ENCODE results near the gene COQ9. TPM values are rescaled to one million over a fixed set of nuclear protein-coding genes. Genes with fewer than 3 reads are reported as not detected.
A peak's percentile ranks its signal among the peaks of the same experiment; 100 is the strongest.
"Not testable (repeated sequence)": the region's sequence is repeated elsewhere in the genome, so short reads cannot be mapped to it uniquely, and the experiment has no call there.

The COQ9 gene, protein sequence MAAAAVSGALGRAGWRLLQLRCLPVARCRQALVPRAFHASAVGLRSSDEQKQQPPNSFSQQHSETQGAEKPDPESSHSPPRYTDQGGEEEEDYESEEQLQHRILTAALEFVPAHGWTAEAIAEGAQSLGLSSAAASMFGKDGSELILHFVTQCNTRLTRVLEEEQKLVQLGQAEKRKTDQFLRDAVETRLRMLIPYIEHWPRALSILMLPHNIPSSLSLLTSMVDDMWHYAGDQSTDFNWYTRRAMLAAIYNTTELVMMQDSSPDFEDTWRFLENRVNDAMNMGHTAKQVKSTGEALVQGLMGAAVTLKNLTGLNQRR
- 33.3 TPM for polyA plus RNA-seq (2013, experiment 1 of 2; ENCODE audit: insufficient read length)
- polyA plus RNA-seq (2013, experiment 2 of 2; ENCODE audit: insufficient read length), result 33.2 TPM

DNA sequence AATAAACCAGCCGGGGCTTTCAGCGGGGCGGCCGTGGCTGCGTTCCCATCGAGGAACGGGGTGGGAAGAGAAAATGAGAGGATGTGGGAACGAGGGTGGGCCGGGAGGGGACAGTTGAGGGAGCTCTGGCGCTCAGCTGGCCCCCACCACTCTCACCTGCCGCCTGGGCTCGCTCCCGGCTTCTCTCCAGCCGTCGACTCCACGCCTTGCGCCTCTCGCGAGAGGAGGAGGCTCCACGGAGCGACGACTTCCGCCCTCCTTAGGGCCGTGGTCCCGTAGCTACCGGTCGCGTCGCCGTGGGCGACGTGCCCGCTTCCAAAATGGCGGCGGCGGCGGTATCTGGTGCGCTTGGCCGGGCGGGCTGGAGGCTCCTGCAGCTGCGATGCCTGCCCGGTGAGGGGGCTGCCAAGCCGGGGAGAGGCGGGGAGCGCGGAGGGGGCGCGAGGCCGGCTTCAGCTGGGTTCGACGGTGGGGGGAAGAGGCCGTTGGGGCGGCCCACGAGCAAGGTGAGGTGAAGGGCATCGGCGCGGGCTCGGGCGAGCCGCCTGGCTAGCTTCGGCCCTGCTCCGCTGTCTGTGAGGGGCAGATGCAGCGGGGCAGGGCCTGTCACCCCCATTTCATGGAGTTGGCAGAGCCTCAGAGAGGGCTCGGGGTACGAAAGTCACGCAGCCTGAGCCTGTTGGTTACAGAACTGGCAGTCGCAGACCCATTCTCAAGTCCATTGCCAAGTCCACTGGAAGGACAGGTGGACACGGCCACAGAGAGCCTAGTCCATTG, at the start of gene COQ9, which contains the start of gene CIAPIN1:
TSS of gene COQ9 (plus strand) at position 294 of the 777 bp plus-strand sequence. CDS start at position 321, 27 bp downstream.
TSS of gene CIAPIN1 (minus strand) at position 200 of the 777 bp plus-strand sequence. CDS start 6,457 bp downstream, outside the sequence.
- DNase-seq, result peak; percentile 94

DNA sequence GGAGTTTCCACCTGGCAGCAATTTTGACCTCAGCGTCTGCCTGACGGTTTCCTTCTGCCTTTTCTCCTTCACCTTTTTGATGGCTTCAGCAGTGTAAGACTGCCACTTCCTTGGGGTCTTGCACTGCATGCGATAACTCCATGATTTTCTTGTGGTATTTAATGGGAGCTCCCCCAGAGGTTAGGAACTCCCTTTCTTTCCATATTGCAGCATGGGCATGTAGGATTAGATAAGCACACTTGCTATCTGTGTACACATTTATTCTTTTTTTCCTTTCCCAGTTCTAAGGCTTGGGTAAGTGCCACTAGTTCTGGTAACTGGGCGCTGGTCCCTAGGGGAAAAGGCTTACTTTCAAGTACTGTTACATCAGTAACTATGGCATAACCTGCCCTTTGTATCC, 49.8 kb upstream of the COQ9 start:
- not testable (repeated sequence) for DNase-seq

DNA sequence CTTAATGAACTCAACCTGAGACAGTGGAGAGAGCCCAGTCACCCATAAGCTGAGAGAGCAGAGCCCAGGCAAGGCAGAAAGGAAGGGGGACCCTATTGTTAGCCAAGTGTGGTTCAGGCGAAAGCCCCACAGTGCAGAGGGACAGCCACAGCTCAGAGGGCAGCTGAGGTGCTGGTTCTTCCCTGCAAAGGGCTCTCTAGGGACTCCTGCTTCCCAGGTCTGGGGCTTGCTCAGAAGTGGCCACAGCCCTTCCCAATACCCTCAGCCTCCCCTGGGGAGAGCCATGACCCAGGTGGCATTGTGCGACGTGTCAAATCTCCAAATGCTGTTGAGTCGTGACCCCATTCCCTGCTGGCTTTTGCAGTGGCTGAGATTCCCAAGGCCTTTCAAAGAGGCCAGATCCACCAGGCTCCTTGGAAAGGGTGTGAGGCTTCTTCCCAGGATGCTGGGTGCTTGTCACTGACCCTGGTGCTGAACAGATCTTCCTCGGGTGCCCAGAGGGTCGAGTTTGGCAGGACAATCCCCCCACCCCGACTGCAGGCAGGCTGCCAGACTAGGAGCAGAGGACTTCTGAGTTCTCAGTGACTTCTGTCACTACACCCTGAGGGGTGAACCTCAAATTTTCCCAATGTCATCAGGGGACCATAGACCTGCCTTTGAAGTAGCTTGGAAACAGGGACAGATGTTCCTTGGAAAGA, 45.2 kb upstream of the COQ9 start:
- DNase-seq, result no peak

DNA sequence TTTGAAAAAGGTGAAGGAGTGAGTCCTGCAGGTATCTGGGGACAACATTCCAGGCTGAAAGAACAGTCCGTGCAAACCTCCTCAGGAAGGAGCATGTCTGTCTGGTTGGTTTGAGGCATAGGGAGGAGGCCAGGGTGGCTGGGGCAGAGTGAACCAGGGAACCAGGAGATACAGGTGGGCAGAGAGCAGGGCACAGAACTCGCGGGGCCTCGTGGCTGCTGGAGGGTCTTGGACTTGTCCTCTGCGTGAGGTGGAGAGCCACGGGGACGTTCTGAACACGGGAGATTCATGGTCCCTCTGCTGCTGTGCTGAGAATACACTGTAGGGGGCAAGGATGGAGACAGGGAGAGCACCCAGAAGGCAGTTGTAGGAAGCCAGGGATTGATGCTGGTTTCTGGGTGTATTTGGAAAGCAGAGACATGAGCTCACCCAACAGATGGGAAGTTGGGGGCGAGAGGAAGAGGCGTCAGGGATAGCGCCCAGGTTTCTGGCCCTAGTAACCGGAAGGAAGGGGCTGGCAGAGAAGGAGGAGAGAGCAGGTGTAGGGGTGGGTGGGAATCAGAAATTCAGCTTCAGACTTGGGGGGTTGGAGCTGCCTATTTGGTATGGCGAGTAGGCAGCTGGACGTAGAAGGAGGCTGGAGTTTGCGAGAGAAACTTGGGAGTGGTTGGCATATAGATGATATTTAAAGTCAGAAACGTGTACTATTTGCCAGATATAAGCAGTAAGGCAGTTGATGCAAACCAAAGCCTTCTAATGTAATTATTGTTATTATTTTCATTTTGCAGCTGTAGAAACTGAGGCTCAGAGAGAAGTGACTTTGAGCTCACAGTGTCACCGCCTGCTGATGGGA, 43.1 kb upstream of the COQ9 start, which contains the start of gene CCL17:
TSS of gene CCL17 (plus strand) at position 803 of the 853 bp plus-strand sequence. CDS start 9,166 bp downstream, outside the sequence.
- no peak for DNase-seq

DNA sequence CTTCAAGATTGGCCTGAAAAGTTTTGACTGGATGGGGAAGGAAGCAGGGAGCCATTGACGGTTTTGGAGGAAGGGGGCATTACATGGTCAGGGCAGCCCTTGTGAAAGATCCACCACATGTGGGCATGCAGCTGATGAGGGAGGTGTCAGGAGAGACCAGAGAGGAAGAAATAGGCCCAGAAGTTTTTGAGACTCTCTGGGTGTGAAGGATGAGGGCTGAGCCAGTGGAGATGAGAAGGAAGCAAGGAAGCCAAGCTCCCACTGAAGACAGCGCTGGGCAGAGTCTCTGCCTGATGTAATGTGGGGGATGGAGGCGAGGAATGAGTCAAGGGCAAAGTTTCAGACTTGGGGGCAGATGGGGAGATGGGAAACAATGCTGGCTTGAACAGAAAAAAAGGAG, 42.2 kb upstream of the COQ9 start:
- DNase-seq, result no peak

DNA sequence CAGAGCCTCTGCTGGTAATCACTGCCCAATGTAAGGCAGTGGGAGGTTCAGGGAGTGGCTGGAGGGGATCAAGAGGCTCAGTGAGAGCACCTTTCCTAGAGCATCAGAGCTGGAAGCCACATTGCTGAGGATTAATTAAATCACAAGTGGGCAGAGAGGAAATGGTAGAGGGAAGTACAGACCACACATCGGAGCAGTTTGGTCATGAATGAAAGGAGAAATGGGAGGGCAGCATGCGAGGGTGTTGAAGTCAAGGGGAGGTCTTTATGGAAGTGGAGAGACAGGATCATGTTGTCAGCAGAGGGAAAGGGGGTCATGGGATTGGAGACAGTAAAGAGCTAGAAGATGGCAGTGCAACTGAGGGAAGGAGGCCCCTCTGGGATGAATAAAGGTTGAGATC, 40.4 kb upstream of the COQ9 start:
- no peak for DNase-seq

DNA sequence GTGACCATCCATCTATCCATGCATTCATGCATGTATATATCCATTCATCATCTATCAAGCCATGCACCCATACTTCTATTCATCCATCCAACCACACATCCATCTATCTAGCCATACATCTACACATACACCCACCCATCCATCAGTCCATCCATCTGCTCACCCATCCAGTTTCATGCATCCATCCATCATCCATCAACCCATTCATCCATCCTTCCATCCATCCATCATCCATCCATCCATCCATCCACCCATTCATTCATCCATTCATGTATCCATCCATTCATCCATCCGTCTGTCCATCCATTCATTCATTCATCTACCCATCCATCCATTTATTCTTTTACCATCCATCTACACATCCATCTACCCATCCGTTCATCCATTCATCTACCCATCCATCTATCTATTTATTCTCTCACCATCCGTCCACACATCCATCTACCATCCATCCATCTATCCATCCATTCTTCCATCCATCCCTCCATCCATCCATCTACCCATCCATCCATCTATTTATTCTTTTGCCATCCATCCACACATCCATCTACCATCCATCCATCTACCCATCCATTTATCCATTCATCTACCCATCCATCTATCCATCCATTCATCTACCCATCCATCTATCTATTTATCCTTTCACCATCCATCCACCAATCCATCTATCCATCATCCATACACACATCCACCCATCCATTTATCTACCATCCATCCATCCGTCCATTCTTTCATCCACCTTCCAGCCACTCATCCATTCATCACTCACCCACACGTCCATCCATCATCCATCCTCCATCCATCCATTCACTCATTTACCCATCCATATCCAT, 39.5 kb upstream of the COQ9 start:
- DNase-seq, result no peak

DNA sequence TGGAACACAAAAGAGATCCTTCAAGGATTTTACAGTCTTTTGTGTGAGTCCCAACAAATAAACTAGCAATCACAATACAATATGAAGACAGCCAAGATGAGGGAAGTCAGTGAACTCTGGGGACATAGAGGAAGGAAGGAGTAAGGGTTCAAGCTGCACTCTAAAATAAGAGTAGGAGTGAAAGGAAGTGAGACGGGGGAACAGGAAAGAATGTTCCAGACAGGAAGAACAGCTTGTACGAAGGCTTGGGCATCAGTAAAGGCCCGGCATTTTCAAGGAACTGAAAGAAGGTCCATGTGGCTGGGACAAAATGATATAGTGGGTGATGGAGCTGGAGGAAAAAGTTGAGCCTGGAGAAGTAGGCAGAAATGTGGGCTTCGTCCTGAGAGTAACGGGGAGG, 38.2 kb upstream of the COQ9 start:
- no peak for DNase-seq

DNA sequence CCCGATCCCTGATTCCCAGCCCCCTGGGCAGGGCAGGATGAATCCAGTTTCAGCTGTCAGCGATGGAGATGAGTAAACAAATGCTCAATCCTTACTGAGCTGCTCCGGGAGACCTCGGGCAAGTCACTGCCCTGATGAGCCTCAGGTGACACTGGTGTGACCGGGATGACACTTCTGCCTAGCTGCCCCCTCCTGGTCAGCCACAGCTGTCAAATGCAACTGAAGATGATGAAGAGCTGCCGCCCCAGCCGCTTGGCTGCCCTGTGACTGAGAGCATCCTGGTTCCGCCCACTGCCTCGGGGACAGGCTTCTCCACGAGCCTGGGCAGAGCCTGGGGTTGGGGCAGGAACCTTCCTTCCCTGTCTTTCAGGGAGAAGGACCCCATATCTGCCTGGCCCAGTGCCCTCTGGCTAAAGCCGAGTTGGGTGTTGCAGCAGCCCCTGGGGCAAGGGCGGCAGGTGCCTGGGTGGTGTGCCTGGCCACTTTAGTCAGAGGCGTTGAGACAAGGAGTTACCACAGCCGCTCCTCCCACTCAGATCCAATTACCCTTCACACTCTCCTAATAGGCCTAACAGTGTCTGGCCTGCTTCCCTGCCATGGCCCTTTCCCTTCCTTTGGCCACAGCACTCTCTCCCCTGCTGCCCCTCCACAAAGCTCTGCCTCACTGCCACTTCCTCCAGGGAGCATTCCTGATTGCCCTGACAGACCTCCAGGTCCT, 37.2 kb upstream of the COQ9 start:
- no peak for DNase-seq

DNA sequence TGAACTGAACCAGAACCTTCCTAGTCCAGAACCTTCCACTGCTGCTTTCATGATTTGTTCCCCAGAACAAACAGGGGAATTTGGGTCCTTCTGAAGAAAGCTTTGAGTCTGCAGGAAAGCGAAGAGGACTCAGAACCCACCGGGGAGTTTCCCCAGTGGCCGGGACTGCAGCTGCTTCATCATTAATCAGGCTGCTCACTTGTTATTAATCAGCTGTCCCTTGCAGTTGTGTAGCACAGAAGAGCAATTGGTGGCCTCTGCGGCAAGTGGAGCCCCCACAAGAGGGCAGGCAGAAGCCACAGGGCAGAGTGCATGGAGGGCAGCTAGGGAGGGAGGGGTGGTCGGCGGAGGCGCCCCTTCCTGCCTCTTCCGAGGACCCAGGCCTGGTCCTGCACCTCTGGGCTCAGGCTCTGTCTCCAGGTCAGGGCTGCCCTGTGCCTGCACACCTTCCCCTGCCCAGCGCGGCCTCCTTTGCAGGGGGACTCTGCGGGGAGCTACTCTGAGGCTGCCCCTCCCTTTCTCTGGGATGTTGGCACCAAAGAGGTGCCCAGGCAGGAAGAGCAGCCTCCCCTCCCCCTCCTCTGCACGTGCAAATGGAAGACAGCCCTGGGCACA, 35.8 kb upstream of the COQ9 start:
- no peak for DNase-seq

DNA sequence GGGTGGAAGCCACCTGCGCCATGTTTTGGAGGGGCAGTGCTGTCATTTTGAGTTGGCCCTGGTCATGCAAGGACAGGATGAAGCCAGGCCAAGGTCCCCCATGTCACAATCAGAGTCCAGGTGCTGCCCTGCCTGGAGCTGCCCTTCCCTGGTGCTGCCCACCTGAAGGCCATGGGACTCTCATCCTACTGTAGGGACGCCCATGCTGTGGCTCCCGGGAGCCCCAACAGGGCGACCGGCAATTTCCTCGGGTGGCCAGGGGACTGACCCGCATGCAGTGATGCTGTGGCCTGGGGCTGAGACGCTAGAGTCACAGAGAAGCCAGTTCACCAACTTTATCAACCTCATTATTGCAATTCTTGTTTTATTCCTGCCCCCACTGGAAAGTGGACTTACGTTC, 34.7 kb upstream of the COQ9 start:
- no peak for DNase-seq

DNA sequence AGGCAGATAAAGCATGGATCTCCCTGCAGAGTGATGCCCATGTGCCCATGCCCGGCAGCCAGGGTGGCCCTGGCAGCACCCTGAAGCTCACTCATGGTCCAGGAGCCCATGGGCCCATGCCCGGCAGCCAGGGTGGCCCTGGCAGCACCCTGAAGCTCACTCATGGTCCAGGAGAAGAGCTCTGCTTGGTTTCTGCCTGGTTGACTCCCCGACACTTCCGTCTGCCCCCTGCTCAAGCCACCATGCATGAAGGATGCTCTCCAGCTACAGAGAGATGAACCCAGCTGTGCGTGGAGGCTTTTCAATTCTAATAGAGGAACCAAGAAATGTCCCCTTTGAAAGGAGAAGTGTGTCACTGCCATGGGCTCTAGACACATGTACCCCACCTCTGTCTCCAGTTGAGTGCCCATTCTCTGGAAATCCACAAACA, 34.0 kb upstream of the COQ9 start:
- no peak for DNase-seq

DNA sequence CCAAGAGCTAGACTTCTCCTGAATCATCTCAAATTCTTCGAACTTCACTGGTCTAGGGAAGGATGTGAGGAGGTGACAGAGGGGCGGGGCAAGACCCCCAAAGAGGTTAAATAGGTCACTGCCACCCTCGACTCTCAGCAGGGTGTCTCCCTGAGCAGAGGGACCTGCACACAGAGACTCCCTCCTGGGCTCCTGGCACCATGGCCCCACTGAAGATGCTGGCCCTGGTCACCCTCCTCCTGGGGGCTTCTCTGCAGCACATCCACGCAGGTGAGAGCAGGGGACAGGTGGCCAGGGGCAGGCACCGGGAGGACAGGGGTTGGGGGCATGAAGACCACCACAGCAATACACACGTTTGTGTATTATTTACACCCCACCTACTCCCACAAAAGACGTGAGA, 33.5 kb upstream of the COQ9 start:
- no peak for DNase-seq

DNA sequence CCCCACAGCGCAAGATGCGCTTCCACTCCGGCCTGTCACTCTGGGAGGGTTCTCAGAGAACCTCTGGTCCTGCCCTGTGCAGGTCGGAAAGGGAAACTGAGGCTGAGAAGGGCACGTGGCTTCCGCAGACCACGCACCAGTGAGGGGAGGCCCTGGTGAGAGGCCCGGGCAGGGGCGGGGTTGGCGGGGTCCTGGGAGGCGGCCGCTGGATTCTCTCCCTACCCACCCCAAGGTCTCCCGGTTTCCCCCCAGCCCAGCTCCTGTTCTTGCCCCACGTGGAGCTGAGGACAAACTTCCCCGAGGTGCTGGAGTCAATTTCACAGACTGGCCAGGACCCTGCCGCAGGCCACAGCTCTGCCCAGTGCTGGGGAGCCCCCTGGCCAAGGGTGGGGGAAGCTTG, 31.2 kb upstream of the COQ9 start:
- DNase-seq, result no peak

DNA sequence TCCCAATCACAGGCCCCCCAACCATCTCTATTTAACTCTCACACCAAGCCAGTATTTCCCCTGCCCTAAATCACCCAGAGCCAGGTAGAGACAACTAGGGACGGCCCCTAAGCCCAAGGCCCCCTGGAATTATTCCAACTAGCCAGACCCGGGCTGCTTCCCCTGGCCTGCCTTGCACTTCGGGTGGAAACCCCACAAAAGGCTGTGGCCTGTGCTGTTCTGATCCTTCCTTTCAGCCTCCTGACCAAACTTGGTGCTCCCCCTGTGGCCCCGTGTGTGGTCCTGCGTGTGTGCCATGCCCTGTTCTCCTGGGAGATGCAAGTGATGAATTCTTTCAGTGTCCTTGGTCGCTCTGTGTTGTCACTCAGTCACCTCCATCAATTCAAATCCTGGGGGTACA, 27.8 kb upstream of the COQ9 start:
- DNase-seq, result no peak

DNA sequence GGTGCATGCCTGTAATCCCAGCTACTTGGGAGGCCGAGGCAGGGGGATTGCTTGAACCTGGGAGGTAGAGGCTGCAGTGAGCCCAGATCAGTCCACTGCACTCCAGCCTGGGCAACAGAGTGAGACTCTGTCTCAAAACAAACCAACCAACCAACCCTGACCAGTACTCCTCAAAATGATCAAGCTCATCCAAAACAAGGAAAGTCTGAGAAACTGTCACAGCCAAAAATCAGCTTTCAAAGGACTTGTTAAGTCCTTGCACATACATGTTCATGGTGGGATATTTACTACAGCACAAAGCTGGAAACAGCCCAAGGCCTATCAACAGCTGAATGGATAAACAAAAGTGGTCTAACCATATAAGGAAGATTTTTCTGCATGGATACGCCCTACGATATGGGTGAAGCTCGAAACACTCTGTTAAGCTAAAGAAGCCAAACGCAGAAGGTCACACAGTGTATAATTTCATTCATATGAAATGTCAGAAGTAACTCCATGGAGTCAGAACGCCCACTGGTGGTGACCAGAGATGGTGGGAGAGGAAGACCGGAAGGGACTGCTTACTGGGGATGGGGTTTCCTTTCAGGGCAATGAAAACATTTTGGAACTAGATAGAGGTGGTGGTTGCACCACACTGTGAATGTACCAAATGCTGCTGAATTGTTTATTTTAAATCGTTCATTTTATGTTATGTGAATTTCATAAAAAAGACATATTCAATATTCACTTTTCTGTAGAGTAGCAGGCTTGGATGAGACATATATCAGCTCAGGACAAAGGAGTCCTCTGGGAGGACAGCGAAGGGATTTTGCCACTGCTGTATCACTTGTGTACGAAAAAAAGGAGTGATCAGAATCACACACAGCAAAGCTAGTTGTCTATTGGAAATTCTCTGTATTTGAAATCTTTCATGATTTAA, 25.0 kb upstream of the COQ9 start:
- DNase-seq, result peak; percentile 80

DNA sequence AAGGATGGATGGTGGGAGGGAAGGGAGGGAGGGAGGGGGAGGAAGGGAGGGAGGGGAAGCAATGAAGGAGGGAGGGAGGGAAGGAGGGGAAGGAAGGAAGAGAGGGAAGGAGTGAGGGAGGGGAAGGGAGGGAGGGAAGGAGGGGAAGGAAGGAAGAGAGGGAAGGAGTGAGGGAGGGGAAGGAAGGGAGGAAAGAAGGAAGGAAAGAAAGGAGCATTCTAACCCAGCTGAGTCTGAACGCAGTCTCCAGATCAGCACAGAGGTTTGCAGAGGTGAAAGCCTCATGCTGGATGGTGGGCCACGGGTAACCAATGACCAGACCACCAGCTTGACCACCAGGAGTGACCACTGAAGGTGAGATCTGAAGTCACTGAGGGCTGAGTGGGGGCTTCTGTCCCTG, 24.1 kb upstream of the COQ9 start:
- DNase-seq, result no peak

DNA sequence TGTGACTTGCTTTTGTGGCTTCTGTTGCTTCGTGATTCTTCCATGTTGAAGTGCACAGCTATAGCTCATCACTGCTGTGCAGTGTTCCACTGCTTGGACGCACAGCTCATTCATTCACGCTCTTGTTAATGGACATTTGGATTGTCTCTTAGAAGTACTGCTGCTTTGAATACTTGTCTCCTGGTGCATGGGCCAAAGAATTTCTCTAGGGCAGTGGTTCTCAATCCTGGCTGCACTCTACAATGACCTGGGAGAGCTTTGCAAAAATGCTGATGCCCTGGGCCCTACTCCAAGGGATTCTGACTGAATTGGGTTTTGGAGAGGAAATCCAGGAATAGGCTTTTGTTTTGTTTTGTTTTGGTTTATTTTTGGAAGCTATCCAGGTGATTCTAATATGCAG, 22.7 kb upstream of the COQ9 start:
- no peak for DNase-seq

DNA sequence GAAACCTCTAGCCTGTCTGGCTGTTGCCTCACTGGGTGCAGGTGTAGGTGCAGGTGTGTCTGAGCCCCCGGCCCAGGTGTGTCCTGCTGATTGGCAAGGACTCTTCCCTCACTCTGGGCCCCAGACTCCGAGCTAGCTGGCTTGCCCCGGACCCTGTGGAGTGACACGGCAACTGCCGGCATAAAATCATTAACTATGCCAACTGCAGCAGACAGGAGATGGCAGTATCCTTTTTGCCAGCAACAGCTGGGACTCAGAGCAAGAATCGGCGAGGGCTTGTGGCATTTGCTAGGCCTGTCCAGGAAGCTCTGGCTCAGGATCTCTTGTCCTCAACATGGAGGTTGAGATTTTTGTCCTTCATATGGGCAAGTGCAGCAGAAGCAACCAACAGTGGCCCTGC, 20.9 kb upstream of the COQ9 start:
- no peak for DNase-seq

Data from fibroblast of skin of scalp (primary cell).